K562 (cell line): ENCODE measurements around the gene DTNB. TPM values are rescaled to one million over a fixed set of nuclear protein-coding genes. Genes with fewer than 3 reads are reported as not detected.

Experiments
- ATAC-seq: fragments of 200-7000 bp; cut with Tn5 transposase; 3 replicates; pipeline ENCODE4 v1.9.1; 2020; ENCODE audit warnings: moderate library complexity
- BruUV-seq: library from RNA; stranded (reverse); fragments of 400-500 nt; replicated peaks from 2 replicates; lab custom pipeline; 2021; lab: Mats Ljungman, UMichigan
- CTCF ChIA-PET: fragments of 300-600 bp; formaldehyde crosslinking; extraction: SDS; loops from one replicate; lab custom pipeline; 2021; ENCODE audit warnings: low intra/inter-chr PET ratio; lab: Yijun Ruan, JAX
- POLR2A ChIA-PET: fragments of 300-600, 350-650 bp; sonication (Branson Sonifier 250); formaldehyde crosslinking; extraction: SDS; loops from one replicate; lab custom pipeline; 2021; ENCODE audit warnings: antibody characterized with exemption, inconsistent platforms; lab: Yijun Ruan, JAX
- DNase-seq, 4 experiments: peaks; one replicate each; pipeline versions ENCODE4 v3.0.0 to v3.0.0-alpha.2; 2011 to 2018; ENCODE audit warnings: low spot score in 3 of 4, mixed read lengths in 3 of 4; ENCODE audit errors: extremely low read depth in 1 of 4
- FAIRE-seq: peaks from 2 replicates; lab custom pipeline; 2011; peaks lifted over from hg19 to GRCh38; lab: Jason Lieb, UNC
- H2AFZ ChIP-seq: 2 replicates; pipeline ENCODE4 v1.6.0; 2011; ENCODE audit warnings: low read depth, low read length, control low read depth, inconsistent platforms
- H3K27ac ChIP-seq: fragments of 200-600 bp; 3 replicates; pipeline ENCODE4 v1.8.0; 2011; ENCODE audit warnings: low read depth, mild to moderate bottlenecking, control low read depth, inconsistent platforms, low read length, moderate library complexity, mixed read lengths; ENCODE audit errors: extremely low read depth
- H3K27me3 ChIP-seq, 2 experiments: fragments of 300-600 bp in 1 of 2; 2 replicates in 1 of 2; 3 replicates in 1 of 2; pipeline versions ENCODE4 v1.6.0 to v1.8.0; 2011; ENCODE audit warnings: inconsistent platforms in 2 of 2, low read length in 2 of 2, mild to moderate bottlenecking in 1 of 2, mixed read lengths in 1 of 2, moderate library complexity in 1 of 2; ENCODE audit not compliant: control insufficient read depth in 2 of 2, insufficient read depth in 2 of 2
- H3K36me3 ChIP-seq: fragments of 300-600 bp; 3 replicates; pipeline ENCODE4 v1.8.0; 2011; ENCODE audit warnings: mild to moderate bottlenecking, low read length, inconsistent platforms; ENCODE audit not compliant: control insufficient read depth, insufficient read depth
- H3K4me1 ChIP-seq, 2 experiments: fragments of 200-600 bp in 1 of 2; replicated peaks in 1 of 2; 2 replicates in 1 of 2; 3 replicates in 1 of 2; pipeline versions ENCODE4 v1.5.1 to v1.8.0; 2011; ENCODE audit warnings: inconsistent platforms in 2 of 2, low read length in 2 of 2, mild to moderate bottlenecking in 1 of 2, mixed read lengths in 1 of 2, moderate library complexity in 1 of 2; ENCODE audit not compliant: control insufficient read depth in 2 of 2, insufficient read depth in 2 of 2
- H3K4me2 ChIP-seq: 2 replicates; pipeline ENCODE4 v1.6.1; 2011; ENCODE audit warnings: low read length, control low read depth, inconsistent platforms, mixed read lengths; ENCODE audit not compliant: insufficient read depth
- H3K4me3 ChIP-seq: fragments of 200-600 bp; sonication (generic), shearing (Covaris generic); 2 replicates; pipeline ENCODE4 v1.5.1; 2016; ENCODE audit warnings: control low read depth, inconsistent platforms
- H3K79me2 ChIP-seq: fragments of 200-600 bp; 3 replicates; pipeline ENCODE4 v1.8.0; 2011; ENCODE audit warnings: low read length, inconsistent platforms; ENCODE audit not compliant: control insufficient read depth, insufficient read depth
- H3K9ac ChIP-seq, 2 experiments: 2 replicates each; pipeline versions ENCODE4 v1.6.0 to v1.6.1; 2011; ENCODE audit warnings: low read depth in 2 of 2, low read length in 2 of 2, control low read depth in 1 of 2, inconsistent platforms in 1 of 2, mild to moderate bottlenecking in 1 of 2, mixed read lengths in 1 of 2; ENCODE audit not compliant: insufficient read depth in 1 of 2
- H3K9me1 ChIP-seq: one replicate; pipeline ENCODE4 v1.6.0; 2011; ENCODE audit warnings: inconsistent platforms, mild to moderate bottlenecking, low read length, moderate library complexity; ENCODE audit not compliant: control insufficient read depth, insufficient read depth
- H3K9me3 ChIP-seq: replicated peaks from 2 replicates; pipeline ENCODE4 v1.5.1; 2011; ENCODE audit warnings: low read depth, low read length, inconsistent platforms; ENCODE audit not compliant: control insufficient read depth, insufficient read depth
- H4K20me1 ChIP-seq: replicated peaks from 2 replicates; pipeline ENCODE4 v1.6.1; 2011; ENCODE audit warnings: low read length, inconsistent platforms, mixed read lengths; ENCODE audit not compliant: control insufficient read depth, insufficient read depth
- CBX3 ChIP-seq, 2 experiments: IDR thresholded peaks; 1 replicate in 1 of 2; 2 replicates in 1 of 2; pipeline ENCODE4 v1.6.1; 2012; ENCODE audit warnings: inconsistent platforms in 2 of 2, low read length in 2 of 2, borderline replicate concordance in 1 of 2, control low read depth in 1 of 2
- CTCFL ChIP-seq: IDR thresholded peaks from 2 replicates; pipeline ENCODE4 v1.6.1; 2011; ENCODE audit warnings: borderline replicate concordance, low read depth, mild to moderate bottlenecking, moderate library complexity, low read length; ENCODE audit not compliant: insufficient read depth, poor library complexity, severe bottlenecking
- ELK3 ChIP-seq: fragments of 450-650 bp; formaldehyde crosslinking; IDR thresholded peaks from 2 replicates; pipeline ENCODE4 v1.4.0; 2020; ENCODE audit warnings: mild to moderate bottlenecking
- FOXP1 ChIP-seq: sonication (generic); formaldehyde crosslinking; IDR thresholded peaks from 2 replicates; pipeline ENCODE4 v1.8.0; 2022; ENCODE audit warnings: mild to moderate bottlenecking, missing genetic modification reagents
- JUNB ChIP-seq: fragments of 450-650 bp; formaldehyde crosslinking; conservative IDR thresholded peaks from 2 replicates; pipeline ENCODE4 v1.4.0; 2020; ENCODE audit warnings: mild to moderate bottlenecking
- MAFG ChIP-seq: fragments of 450-650 bp; conservative IDR thresholded peaks from 2 replicates; pipeline ENCODE4 v1.6.1; 2016; ENCODE audit warnings: missing genetic modification characterization, missing compliant biosample characterization
- ZNF551 ChIP-seq: fragments of 250-450 bp; sonication (Bioruptor Pico); IDR thresholded peaks from 2 replicates; pipeline ENCODE4 v1.5.0; 2021; ENCODE audit warnings: mild to moderate bottlenecking, moderate library complexity
- WGBS: fragments of 100-300 bp; shearing (Covaris generic); methylation state at CpG from one replicate; pipeline ENCODE4 v1.1.6; 2016; ENCODE audit warnings: low coverage, mixed read lengths; ENCODE audit not compliant: insufficient coverage; ENCODE audit errors: missing lambda C conversion rate; 5-methylcytosine and 5-hydroxymethylcytosine counted together
- in situ Hi-C: fragments of 300-500 bp; cut with MboI; formaldehyde crosslinking; loops from 4 replicates; pipeline ENCODE4 v1.15.0; 2018; ENCODE audit warnings: inconsistent platforms, mixed read lengths
- intact Hi-C: fragments of 100-400 bp; cut with micrococcal nuclease; formaldehyde crosslinking; loops from 2 replicates; pipeline ENCODE4 v1.14.2; 2022
- polyA plus RNA-seq, 8 experiments: library from polyadenylated mRNA; depleted of rRNA in 4 of 8; stranded (reverse) in 5 of 8; unstranded in 3 of 8; fragments of >200 nt; fragmentation: Nextera tagmentation in 2 of 8; fragmentation: Illumina TruSeq in 1 of 8; extraction: Ambion mirVana in 2 of 8; extraction: Trizol in 1 of 8; gene quantifications; 2 replicates each; pipeline versions ENCODE4 v1.2.1 to v1.2.3, GENCODE V29; 2011 to 2014; ENCODE audit warnings: inconsistent platforms in 1 of 8, missing spikeins in 1 of 8
- total RNA-seq, 7 experiments: library from RNA; depleted of rRNA in 6 of 7; stranded (reverse); fragments of >200 nt in 6 of 7; fragmentation: Illumina TruSeq in 2 of 7; extraction: Trizol in 2 of 7; gene quantifications; 2 replicates each; pipeline versions ENCODE4 v1.2.1 to v1.2.3, GENCODE V29; 2011 to 2021; ENCODE audit warnings: low replicate concordance in 1 of 7

DTNB gene
- total and polyA plus RNA-seq, 9 of the 15 experiments (the other 6 are each of a cell fraction or from before 2014, with no cell fraction given), result 0.18 to 2.0 (median 0.77) TPM; not detected in 2

- peak; percentile 39 for TF ChIP-seq CTCFL
- TF ChIP-seq MAFG, result peak; percentile 67
- TF ChIP-seq CBX3 (IDR thresholded peaks at IDR 0.05; ENCODE audit: borderline replicate concordance in 1 of 2, low read length in 2 of 2), result no peak
- TF ChIP-seq FOXP1, result no peak
- TF ChIP-seq ZNF551 (CRISPR knock-in tag), result no peak
- no peak for TF ChIP-seq JUNB
These were observed 9.0 kb downstream of the DTNB start (continued) for GRCh38 chr2:25664183-25664964.

- CTCF ChIA-PET, result no interaction called here
- Histone ChIP-seq H3K27me3 (peaks cover 9 to 19% of the 10 kb centered on the region in 2 experiments; a peak in 4 of 5 replicates), H3K79me2 (no peaks in the 10 kb centered on the region), H3K27ac (no peak overlapping the region), H4K20me1 (no peaks in the 10 kb centered on the region), H3K4me3 (no peak overlapping the region), H3K9me3 (no peaks in the 10 kb centered on the region), H3K36me3 (no peaks in the 10 kb centered on the region), H3K4me2 (no peak overlapping the region), H3K9ac (no peak overlapping the region), H3K4me1 (no peaks in the 10 kb centered on the region), H3K9me1 (no peaks in the 10 kb centered on the region), H2AFZ (no peak overlapping the region)
- WGBS, result 0% methylated on average over 2 of the region's 2 CpGs
- ATAC-seq, result no peak
- intact Hi-C loops (no loop called here), in situ Hi-C loops (no loop called here)
- BruUV-seq, result no TSS peak
- no peak for FAIRE-seq
- no peak for TF ChIP-seq ELK3 (CRISPR knock-in tag)
- DNase-seq, result no peak
- POLR2A ChIA-PET, result no interaction called here
These were observed 18.1 kb downstream of the DTNB start for GRCh38 chr2:25655316-25655715.
